DND-41 (cell line): ENCODE measurements around the gene FCER1G.
"Not testable (repeated sequence)": the region's sequence is repeated elsewhere in the genome, so short reads cannot be mapped to it uniquely, and the experiment has no call there.

ENCODE experiments used
- ATAC-seq: fragments of 200-7000 bp; cut with Tn5 transposase; 3 replicates; pipeline ENCODE4 v1.9.1; 2021; ENCODE audit warnings: low read depth; ENCODE audit not compliant: insufficient read depth
- DNase-seq: peaks from one replicate; pipeline ENCODE4 v3.0.0-alpha.2; 2020
- H2AFZ ChIP-seq: 2 replicates; pipeline ENCODE4 v1.6.0; 2012; ENCODE audit warnings: low read depth, low read length
- H3K27ac ChIP-seq: 2 replicates; pipeline ENCODE4 v1.5.1; 2012; ENCODE audit warnings: low read length, inconsistent platforms
- H3K27me3 ChIP-seq: fragments of 200-600 bp; sonication (generic); 2 replicates; pipeline ENCODE4 v1.6.0; 2012; ENCODE audit warnings: low read length, mild to moderate bottlenecking, inconsistent platforms; ENCODE audit not compliant: insufficient read depth, poor library complexity
- H3K36me3 ChIP-seq: 2 replicates; pipeline ENCODE4 v1.5.1; 2012; ENCODE audit warnings: low read length, inconsistent platforms; ENCODE audit not compliant: insufficient read depth
- H3K4me1 ChIP-seq: 2 replicates; pipeline ENCODE4 v1.5.1; 2012; ENCODE audit warnings: mild to moderate bottlenecking, low read length; ENCODE audit not compliant: insufficient read depth
- H3K4me2 ChIP-seq: 2 replicates; pipeline ENCODE4 v1.6.0; 2012; ENCODE audit warnings: mild to moderate bottlenecking, moderate library complexity, low read length, inconsistent platforms; ENCODE audit not compliant: insufficient read depth
- H3K4me3 ChIP-seq, 2 experiments: fragments of 200-600 bp in 1 of 2; shearing (Covaris generic) in 1 of 2; 2 replicates each; pipeline ENCODE4 v1.5.1; 2012 to 2016; ENCODE audit warnings: inconsistent platforms in 2 of 2, low read length in 2 of 2, mild to moderate bottlenecking in 2 of 2, low read depth in 1 of 2, moderate library complexity in 1 of 2
- H3K79me2 ChIP-seq: 2 replicates; pipeline ENCODE4 v1.6.0; 2012; ENCODE audit warnings: low read length, inconsistent platforms; ENCODE audit not compliant: insufficient read depth
- H3K9ac ChIP-seq: 2 replicates; pipeline ENCODE4 v1.6.0; 2012; ENCODE audit warnings: low read depth, mild to moderate bottlenecking, inconsistent platforms, low read length, moderate library complexity
- H3K9me3 ChIP-seq: 2 replicates; pipeline ENCODE4 v1.5.1; 2012; ENCODE audit warnings: low read length, moderate library complexity, mild to moderate bottlenecking, inconsistent platforms; ENCODE audit not compliant: insufficient read depth, severe bottlenecking
- H4K20me1 ChIP-seq: 2 replicates; pipeline ENCODE4 v1.6.0; 2012; ENCODE audit warnings: low read length; ENCODE audit not compliant: insufficient read depth
- CTCF ChIP-seq: IDR thresholded peaks from 2 replicates; pipeline ENCODE4 v1.5.1; 2012; ENCODE audit warnings: borderline replicate concordance, low read length, moderate library complexity, mild to moderate bottlenecking; ENCODE audit not compliant: poor library complexity, severe bottlenecking; ENCODE audit errors: extremely low read depth
- EZH2 ChIP-seq: IDR thresholded peaks from 3 replicates; pipeline ENCODE4 v1.6.1; 2012; ENCODE audit warnings: borderline replicate concordance, low read depth, mild to moderate bottlenecking, moderate library complexity, low read length, inconsistent platforms; ENCODE audit not compliant: severe bottlenecking

Gene FCER1G

GRCh38 chr1:161222175-161223019, 7.3 kb downstream of the FCER1G start:
- Histone ChIP-seq H3K36me3 (no peaks in the 10 kb centered on the region), H2AFZ (no peak overlapping the region), H3K27ac (no peak overlapping the region), H3K4me1 (peaks cover 20% of the 10 kb centered on the region), H3K9ac (no peak overlapping the region), H4K20me1 (no peaks in the 10 kb centered on the region), H3K79me2 (peaks cover 13% of the 10 kb centered on the region), H3K9me3 (no peaks in the 10 kb centered on the region), H3K4me2 (no peak overlapping the region), H3K4me3 (no peak overlapping the region), H3K27me3 (no peaks in the 10 kb centered on the region)
- no peak for TF ChIP-seq CTCF
- no peak for TF ChIP-seq EZH2
- DNase-seq (no peak), ATAC-seq (no peak)

DNA sequence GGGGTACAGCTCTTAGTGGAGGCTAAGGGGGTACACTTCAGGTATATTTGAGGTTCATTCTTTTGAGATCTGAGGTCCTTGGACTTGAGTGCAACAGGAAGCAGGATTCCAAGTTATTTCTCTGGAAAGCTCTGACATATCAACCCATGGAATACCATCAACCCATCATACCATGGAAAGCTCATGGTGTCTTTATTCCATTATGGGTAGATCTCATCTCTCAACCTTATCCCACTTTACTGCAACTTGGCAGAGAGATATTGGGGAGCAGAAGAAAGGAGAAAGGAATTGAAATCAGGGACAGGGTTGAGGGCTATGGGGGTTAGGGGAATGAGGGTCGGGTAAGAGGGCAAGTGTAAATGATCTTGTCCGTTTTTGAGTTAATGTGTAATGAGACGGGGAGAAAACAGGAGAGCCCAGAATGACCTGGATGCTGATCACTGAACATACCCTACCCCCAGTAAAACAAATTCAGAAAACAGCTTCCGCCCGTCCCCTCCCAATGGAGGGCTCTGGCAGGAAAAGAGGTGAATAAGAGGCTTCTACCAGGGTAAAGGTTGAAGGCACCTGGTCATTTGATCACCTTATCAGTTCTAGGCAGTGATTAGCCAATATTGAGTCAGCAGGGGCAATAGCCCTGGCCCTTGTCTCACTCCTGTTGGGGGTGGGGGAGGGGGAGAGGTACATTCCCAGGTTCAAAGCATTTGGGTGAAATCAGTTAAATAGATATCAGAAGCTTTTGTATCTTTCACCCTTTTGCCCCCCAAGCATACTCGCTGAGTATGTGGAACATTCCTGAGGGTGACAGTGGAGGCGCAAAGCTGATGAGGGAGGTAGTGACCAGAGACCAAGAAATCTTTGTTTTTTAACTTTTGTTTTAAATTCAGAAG, 9.0 kb downstream of the FCER1G start:
- Histone ChIP-seq H3K79me2 (peaks cover 13% of the 10 kb centered on the region), H3K4me3 (no peak overlapping the region), H4K20me1 (no peaks in the 10 kb centered on the region), H3K9me3 (no peaks in the 10 kb centered on the region), H3K4me2 (no peak overlapping the region), H3K4me1 (peaks cover 27% of the 10 kb centered on the region), H3K27me3 (no peaks in the 10 kb centered on the region), H3K27ac (no peak overlapping the region), H3K36me3 (peaks cover 16% of the 10 kb centered on the region), H2AFZ (no peak overlapping the region), H3K9ac (no peak overlapping the region)
- DNase-seq, result no peak
- no peak for TF ChIP-seq EZH2
- no peak for TF ChIP-seq CTCF
- no peak for ATAC-seq

DNA sequence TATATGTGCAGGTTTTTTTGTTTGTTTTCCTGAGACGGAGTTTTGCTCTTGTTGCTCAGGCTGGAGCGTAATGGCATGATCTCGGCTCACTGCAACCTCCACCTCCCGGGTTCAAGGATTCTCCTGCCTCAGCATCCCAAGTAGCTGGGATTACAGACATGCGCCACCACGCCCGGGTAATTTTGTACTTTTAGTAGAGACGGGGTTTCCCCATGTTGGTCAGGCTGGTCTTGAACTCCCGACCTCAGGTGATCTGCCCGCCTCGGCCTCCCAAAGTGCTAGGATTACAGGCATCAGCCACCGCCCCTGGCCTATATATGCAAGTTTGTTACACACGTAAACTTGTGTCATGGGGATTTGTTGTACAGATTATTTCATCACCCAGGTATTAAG, 9.6 kb downstream of the FCER1G start:
- H4K20me1 ChIP-seq, H3K27ac ChIP-seq, ATAC-seq, H3K9ac ChIP-seq, DNase-seq, H3K4me3 ChIP-seq, H3K4me2 ChIP-seq, H3K9me3 ChIP-seq, H3K27me3 ChIP-seq: not testable (repeated sequence)
- Histone ChIP-seq H3K4me1 (peaks cover 27% of the 10 kb centered on the region), H3K79me2 (peaks cover 13% of the 10 kb centered on the region), H3K36me3 (peaks cover 22% of the 10 kb centered on the region), H2AFZ (peak overlapping the region; percentile 79; the same call in 1 of the 2 replicates)

DNA sequence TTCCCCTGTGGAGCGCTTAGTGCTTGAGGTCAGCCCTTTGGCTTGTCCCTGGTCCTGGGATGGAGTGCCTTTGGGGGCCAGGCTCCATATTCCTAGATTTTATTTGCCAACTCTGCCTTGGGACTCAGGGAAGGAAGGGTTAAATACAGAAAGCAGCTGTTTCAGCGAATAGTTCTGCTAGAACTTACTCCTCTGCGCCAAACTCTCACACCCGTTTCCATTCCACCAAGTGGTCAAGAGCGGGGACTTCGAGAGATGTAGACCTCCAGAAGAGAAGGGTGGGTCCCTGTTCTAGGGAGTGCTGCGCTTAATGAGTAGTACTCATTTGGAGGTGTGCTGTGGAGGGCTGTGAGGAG, 10.1 kb downstream of the FCER1G start:
- TF ChIP-seq EZH2 (no peak), CTCF (no peak)
- ATAC-seq (no peak), DNase-seq (no peak)
- peaks cover 27% of the 10 kb centered on the region for H3K4me1 ChIP-seq
- peak overlapping the region; percentile 49 for H3K4me2 ChIP-seq
- peak overlapping the region in 1 of 2 experiments; percentile 21; a peak in 2 of 4 replicates for H3K4me3 ChIP-seq
- H3K79me2 ChIP-seq, result peaks cover 13% of the 10 kb centered on the region
- H3K27me3 ChIP-seq, result no peaks in the 10 kb centered on the region
- peak overlapping the region; percentile 72 for H3K27ac ChIP-seq
- H4K20me1 ChIP-seq, result no peaks in the 10 kb centered on the region
- 0 out of 2 replicates have a peak overlapping the region, but pooled peaks have one; percentile 1 for H3K9ac ChIP-seq
- H2AFZ ChIP-seq, result peak overlapping the region; percentile 79
- H3K36me3 ChIP-seq, result peaks cover 24% of the 10 kb centered on the region
- no peaks in the 10 kb centered on the region for H3K9me3 ChIP-seq
